ENCODE data around the gene MAPK7.

- no peak for TF ChIP-seq CTCF (IDR thresholded peaks at IDR 0.05; ENCODE audit: insufficient read depth, low read length, poor library complexity, severe bottlenecking)
- TF ChIP-seq EZH2phosphoT487 (conservative IDR thresholded peaks at IDR 0.05; ENCODE audit: low read length), result no peak
These were observed 32.8 kb downstream of the MAPK7 start, which contains the start of gene RNF112 for GRCh38 chr17:19410875-19411620.

Measured in SU-DHL-6 (cell line).